GM12865 (cell line): Measurements from ENCODE around the gene OR6J1.
"Not testable (repeated sequence)": the region's sequence is repeated elsewhere in the genome, so short reads cannot be mapped to it uniquely, and the experiment has no call there.

Experiments
- DNase-seq: peaks from one replicate; pipeline ENCODE4 v3.0.0; 2010; ENCODE audit warnings: low read depth
- H3K4me3 ChIP-seq: 2 replicates; pipeline ENCODE4 v1.5.1; 2011; ENCODE audit warnings: mild to moderate bottlenecking, low read depth, low read length, control low read depth
- TF ChIP-seq, protein P1 (sequence below): IDR thresholded peaks from 2 replicates; pipeline ENCODE4 v1.5.1; 2011; ENCODE audit warnings: low read length, control low read depth, low read depth, inconsistent platforms; ENCODE audit not compliant: insufficient read depth; ENCODE audit errors: missing control alignments

OR6J1 gene

DNA sequence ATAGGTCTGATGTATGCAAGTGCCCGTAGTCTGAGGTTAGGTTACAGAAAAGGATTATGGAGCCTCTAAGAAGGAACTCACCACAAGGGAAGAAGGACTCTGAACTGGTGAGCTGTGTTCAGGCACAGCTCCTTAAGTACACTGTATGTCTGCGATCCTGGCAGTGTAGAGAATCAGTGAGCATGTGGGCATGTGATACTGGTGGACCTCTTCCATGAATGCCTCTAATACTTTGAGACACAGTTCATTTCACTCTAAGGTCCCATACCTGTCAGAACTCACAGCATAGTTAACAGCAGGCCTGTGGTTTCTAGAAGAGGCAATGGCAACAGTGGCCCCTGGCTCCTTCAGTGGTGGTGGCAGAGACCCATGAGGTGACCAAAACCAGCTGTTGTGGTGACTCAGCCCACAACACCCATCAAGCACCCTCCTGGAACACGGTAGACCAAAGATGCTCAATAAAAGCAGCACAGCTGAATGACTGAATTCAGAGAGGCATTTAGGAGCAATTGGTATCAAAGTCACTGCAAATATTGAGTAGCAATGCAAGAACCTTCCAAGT, 6.9 kb upstream of the OR6J1 start:
- TF ChIP-seq, protein P1, sequence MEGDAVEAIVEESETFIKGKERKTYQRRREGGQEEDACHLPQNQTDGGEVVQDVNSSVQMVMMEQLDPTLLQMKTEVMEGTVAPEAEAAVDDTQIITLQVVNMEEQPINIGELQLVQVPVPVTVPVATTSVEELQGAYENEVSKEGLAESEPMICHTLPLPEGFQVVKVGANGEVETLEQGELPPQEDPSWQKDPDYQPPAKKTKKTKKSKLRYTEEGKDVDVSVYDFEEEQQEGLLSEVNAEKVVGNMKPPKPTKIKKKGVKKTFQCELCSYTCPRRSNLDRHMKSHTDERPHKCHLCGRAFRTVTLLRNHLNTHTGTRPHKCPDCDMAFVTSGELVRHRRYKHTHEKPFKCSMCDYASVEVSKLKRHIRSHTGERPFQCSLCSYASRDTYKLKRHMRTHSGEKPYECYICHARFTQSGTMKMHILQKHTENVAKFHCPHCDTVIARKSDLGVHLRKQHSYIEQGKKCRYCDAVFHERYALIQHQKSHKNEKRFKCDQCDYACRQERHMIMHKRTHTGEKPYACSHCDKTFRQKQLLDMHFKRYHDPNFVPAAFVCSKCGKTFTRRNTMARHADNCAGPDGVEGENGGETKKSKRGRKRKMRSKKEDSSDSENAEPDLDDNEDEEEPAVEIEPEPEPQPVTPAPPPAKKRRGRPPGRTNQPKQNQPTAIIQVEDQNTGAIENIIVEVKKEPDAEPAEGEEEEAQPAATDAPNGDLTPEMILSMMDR, result no peak
- DNase-seq, result peak; percentile 88
- no peak overlapping the region for H3K4me3 ChIP-seq

GRCh38 chr14:22650046-22650739, 6.0 kb upstream of the OR6J1 start:
- no peak overlapping the region for H3K4me3 ChIP-seq
- TF ChIP-seq, protein P1, result no peak
- no peak for DNase-seq

- no peak overlapping the region for H3K4me3 ChIP-seq
- DNase-seq, result no peak
- TF ChIP-seq, protein P1, result no peak
Measured at GRCh38 chr14:22648506-22648905, 4.4 kb upstream of the OR6J1 start.

DNA sequence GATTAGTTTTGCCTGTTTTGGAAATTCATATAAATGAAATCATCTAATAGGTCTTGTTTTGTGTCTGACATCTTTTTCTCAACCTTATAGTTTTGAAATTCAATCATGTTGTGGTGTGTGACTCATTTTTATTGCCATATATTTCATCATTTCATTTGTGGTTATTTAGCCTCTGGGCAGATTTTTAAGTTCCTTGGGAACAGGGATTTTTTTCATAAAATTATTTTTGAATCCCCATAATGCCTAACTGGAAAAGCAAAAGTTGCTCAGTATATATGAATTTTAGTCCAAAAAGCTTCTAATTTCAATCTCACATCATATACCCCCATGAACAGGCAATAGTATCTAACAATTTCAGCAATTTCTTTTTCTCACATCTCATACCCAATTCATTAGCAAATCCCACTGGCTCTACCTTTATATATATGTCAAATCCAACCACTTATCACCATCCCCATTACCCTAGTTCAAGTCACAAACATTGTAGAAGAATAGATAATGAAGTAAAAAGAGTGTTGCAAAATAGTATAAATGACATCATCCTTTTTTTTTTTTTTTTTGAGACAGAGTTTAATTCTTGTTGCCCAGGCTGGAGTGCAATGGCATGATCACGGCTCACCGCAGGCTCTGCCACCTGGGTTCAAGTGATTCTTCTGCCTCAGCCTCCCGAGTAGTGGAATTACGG, 2.6 kb upstream of the OR6J1 start:
- no peak for DNase-seq
- H3K4me3 ChIP-seq, result no peak overlapping the region
- TF ChIP-seq, protein P1, result no peak

- TF ChIP-seq, protein P1, result no peak
- H3K4me3 ChIP-seq, result no peak overlapping the region
- no peak for DNase-seq
Measured at GRCh38 chr14:22641846-22642245, 2.3 kb downstream of the OR6J1 start.

DNA sequence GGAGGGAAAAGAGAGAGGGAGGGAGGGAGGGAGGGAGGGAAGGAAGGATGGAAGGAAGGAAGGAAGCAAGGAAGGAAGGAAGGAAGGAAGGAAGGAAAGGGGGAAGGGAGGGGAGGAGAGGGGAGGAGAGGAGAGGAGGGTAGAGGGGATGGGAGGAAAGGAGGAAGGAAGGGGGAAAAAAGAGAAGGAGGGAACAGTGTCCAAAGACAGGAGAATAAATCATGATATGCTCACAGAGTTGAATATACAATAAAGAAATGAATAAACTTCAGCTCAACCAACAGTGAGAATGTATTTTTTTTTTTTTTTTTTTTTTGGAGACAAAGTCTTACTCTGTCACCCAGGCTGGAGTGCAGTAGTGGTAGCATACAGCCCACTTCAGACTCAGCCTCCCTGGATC, 4.0 kb downstream of the OR6J1 start:
- H3K4me3 ChIP-seq, result no peak overlapping the region
- DNase-seq, result no peak
- TF ChIP-seq, protein P1, result no peak

- DNase-seq, H3K4me3 ChIP-seq: not testable (repeated sequence)
Measured at GRCh38 chr14:22635980-22636379, 8.2 kb downstream of the OR6J1 start.
